Progenitor cell of endocrine pancreas (in vitro differentiated cells): ENCODE measurements around the gene VASH1. TPM values are rescaled to one million over a fixed set of nuclear protein-coding genes. Genes with fewer than 3 reads are reported as not detected.
A peak's percentile ranks its signal among the peaks of the same experiment; 100 is the strongest.

ENCODE experiments used
- DNase-seq: peaks from one replicate; pipeline ENCODE4 v3.0.0; 2021; ENCODE audit warnings: low spot score; ENCODE audit not compliant: unreplicated experiment
- H3K27ac Mint-ChIP-seq: 2 replicates; pipeline ENCODE4 v1.8.0; 2021; ENCODE audit warnings: mild to moderate bottlenecking, moderate library complexity, mixed read lengths
- H3K27me3 Mint-ChIP-seq: 2 replicates; pipeline ENCODE4 v1.8.0; 2021; ENCODE audit warnings: mixed read lengths
- H3K36me3 Mint-ChIP-seq: 2 replicates; pipeline ENCODE4 v1.8.0; 2022; ENCODE audit warnings: mixed read lengths; ENCODE audit not compliant: insufficient read depth
- H3K4me1 Mint-ChIP-seq: 2 replicates; pipeline ENCODE4 v1.8.0; 2021; ENCODE audit warnings: low read depth, mixed read lengths
- H3K4me3 Mint-ChIP-seq: 2 replicates; pipeline ENCODE4 v1.8.0; 2021; ENCODE audit warnings: low read depth, mild to moderate bottlenecking, moderate library complexity, mixed read lengths
- H3K9me3 Mint-ChIP-seq: 2 replicates; pipeline ENCODE4 v1.8.0; 2021; ENCODE audit warnings: low read depth, mixed read lengths
- total RNA-seq: library from RNA; stranded (reverse); gene quantifications from 2 replicates; pipeline ENCODE4 v1.2.1, GENCODE V29; 2021
- TF ChIP-seq, protein P1 (sequence below): fragments of 200-600 bp; sonication (generic); IDR thresholded peaks from one replicate; pipeline ENCODE4 v1.5.0; 2021; ENCODE audit warnings: antibody characterized with exemption, mild to moderate bottlenecking; ENCODE audit not compliant: unreplicated experiment

VASH1 gene
- total RNA-seq, 1 donor from 2014 or later, result 43.2 TPM

DNA sequence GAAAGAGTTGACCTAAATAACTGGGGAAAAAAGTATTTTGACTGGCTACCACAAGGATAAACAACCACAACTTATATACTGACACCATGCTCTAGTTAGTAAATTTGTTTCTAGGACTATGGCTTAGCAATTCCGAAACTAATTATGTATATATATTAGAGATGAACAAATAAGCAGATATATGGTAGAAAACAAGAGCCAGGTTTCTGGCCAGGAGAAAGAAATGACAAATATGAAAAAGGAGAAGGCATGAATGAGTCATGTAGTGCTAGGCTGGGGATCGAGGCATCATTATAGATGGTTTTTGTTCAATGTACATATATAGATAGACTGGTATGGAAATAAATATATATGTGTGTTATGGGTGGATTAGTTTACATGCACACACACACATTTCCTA, 59.4 kb downstream of the VASH1 start:
- Mint-ChIP-seq H3K27ac (no peak overlapping the region), H3K9me3 (peaks cover 3% of the 10 kb centered on the region), H3K4me3 (no peak overlapping the region), H3K27me3 (no peaks in the 10 kb centered on the region), H3K4me1 (no peaks in the 10 kb centered on the region), H3K36me3 (peaks cover 5% of the 10 kb centered on the region)
- TF ChIP-seq, protein P1, sequence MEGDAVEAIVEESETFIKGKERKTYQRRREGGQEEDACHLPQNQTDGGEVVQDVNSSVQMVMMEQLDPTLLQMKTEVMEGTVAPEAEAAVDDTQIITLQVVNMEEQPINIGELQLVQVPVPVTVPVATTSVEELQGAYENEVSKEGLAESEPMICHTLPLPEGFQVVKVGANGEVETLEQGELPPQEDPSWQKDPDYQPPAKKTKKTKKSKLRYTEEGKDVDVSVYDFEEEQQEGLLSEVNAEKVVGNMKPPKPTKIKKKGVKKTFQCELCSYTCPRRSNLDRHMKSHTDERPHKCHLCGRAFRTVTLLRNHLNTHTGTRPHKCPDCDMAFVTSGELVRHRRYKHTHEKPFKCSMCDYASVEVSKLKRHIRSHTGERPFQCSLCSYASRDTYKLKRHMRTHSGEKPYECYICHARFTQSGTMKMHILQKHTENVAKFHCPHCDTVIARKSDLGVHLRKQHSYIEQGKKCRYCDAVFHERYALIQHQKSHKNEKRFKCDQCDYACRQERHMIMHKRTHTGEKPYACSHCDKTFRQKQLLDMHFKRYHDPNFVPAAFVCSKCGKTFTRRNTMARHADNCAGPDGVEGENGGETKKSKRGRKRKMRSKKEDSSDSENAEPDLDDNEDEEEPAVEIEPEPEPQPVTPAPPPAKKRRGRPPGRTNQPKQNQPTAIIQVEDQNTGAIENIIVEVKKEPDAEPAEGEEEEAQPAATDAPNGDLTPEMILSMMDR, result no peak
- no peak for DNase-seq

DNA sequence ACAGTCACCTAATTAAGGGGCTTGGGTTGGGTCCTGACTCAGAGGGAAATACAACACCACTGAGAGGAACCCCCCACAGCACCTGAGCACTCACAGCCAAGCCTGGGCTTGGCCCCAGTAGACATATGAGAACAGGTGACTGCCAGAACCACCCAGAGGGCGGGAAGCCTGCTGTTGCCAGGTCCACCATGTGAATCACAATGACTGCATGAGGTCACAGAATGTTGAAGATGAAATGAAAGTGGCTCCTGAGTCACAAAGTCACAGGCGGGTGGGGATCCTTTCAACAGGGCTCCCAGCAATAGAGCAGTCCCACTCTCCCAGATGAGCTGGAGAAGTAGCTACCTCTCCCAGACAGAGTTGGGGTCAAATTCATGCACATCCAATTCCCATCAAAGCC, 64.9 kb downstream of the VASH1 start, which contains the start of gene LRRC74A:
Gene LRRC74A (plus strand): TSS at position 287 of the 400 bp plus-strand sequence. CDS start 290 bp downstream, outside the sequence.
- Mint-ChIP-seq H3K27ac (peak within 1 kb of the TSS; percentile 98), H3K27me3 (no peaks in the 10 kb centered on the region), H3K4me1 (peaks cover 35% of the 10 kb centered on the region), H3K9me3 (no peaks in the 10 kb centered on the region), H3K36me3 (peaks cover 5% of the 10 kb centered on the region), H3K4me3 (no peak within 1 kb of the TSS)
- no peak for DNase-seq
- TF ChIP-seq, protein P1, result no peak

- DNase-seq, result no peak
- H3K27ac Mint-ChIP-seq, result peak overlapping the region; percentile 98
- H3K4me3 Mint-ChIP-seq, result peak overlapping the region; percentile 58
- peaks cover 7% of the 10 kb centered on the region for H3K36me3 Mint-ChIP-seq
- peaks cover 4% of the 10 kb centered on the region for H3K9me3 Mint-ChIP-seq
- peaks cover 47% of the 10 kb centered on the region for H3K4me1 Mint-ChIP-seq
- no peaks in the 10 kb centered on the region for H3K27me3 Mint-ChIP-seq
- TF ChIP-seq, protein P1, result no peak
Measured at GRCh38 chr14:76827696-76828296, 66.5 kb downstream of the VASH1 start.

DNA sequence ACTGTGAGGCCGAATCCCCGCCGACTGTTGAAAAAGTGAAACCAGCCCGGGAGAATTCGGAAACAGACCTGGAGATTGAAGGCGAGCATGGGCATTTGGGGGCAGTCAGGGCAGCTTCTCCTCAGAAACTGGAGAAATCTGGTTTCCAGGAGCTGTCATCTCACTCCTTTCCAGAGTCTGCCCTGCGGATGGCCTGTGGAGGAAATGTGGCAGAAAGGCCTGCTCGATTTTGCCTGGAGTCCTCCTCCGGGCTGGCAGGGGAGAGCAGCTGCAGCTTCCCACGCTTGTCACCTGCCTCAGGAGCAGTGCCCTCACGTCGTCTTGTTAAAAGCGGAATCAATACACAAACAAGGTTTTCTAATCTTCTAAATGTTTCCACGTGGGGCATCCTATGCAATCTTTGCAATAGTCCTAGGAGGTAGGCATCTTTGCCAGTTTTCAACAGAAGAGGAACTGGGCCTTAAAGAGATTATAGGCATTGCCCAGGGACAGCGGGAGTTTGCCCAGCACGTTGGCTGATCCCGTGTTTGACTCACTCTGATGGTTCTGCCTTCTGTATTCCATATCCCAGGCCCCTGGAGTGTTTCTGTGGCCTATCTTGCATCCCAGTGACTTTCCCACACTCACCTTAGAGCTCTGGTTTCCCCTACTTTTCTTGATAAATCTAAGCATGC, 67.2 kb downstream of the VASH1 start:
- DNase-seq, result peak; percentile 24
- peak overlapping the region; percentile 98 for H3K27ac Mint-ChIP-seq
- H3K4me3 Mint-ChIP-seq, result peak overlapping the region; percentile 58

GRCh38 chr14:76829013-76829365, 67.7 kb downstream of the VASH1 start:
- no peak for DNase-seq
- H3K9me3 Mint-ChIP-seq, result peaks cover 4% of the 10 kb centered on the region
- peak overlapping the region; percentile 58 for H3K4me3 Mint-ChIP-seq
- H3K36me3 Mint-ChIP-seq, result peaks cover 7% of the 10 kb centered on the region
- H3K27ac Mint-ChIP-seq, result peak overlapping the region; percentile 98
- TF ChIP-seq, protein P1, result no peak
- peaks cover 53% of the 10 kb centered on the region for H3K4me1 Mint-ChIP-seq
- no peaks in the 10 kb centered on the region for H3K27me3 Mint-ChIP-seq

More for the DNA sequence above, 67.2 kb downstream of the VASH1 start:
- Mint-ChIP-seq H3K36me3 (peaks cover 7% of the 10 kb centered on the region), H3K27me3 (no peaks in the 10 kb centered on the region), H3K9me3 (peaks cover 4% of the 10 kb centered on the region), H3K4me1 (peaks cover 51% of the 10 kb centered on the region)
- TF ChIP-seq, protein P1, result no peak
